ENCODE results near the gene A4GNT.

The A4GNT gene

DNA sequence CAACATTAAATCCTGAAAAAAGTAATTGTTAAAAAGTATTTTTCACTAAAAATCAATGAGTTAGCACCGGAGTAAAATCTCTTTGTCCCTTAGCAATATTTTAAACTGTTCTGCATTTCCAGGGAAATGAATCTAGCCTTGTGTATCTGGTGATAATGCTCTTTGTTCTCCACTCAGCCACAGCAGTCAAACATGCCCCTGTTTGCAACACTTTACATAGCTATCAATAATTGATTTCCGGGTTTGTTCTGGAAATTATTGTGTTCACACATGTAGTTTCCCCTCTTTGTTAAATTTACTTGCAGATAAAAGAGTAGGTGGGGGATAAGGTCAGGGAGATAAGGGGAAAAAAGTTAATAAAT is 3.6 kb upstream of the A4GNT start:
- H3K4me3 ChIP-seq (replicated peaks; ENCODE audit: low read depth, low read length) = no peak overlapping the region
- DNase-seq (ENCODE audit: low read depth) = no peak
- TF ChIP-seq, protein P1, sequence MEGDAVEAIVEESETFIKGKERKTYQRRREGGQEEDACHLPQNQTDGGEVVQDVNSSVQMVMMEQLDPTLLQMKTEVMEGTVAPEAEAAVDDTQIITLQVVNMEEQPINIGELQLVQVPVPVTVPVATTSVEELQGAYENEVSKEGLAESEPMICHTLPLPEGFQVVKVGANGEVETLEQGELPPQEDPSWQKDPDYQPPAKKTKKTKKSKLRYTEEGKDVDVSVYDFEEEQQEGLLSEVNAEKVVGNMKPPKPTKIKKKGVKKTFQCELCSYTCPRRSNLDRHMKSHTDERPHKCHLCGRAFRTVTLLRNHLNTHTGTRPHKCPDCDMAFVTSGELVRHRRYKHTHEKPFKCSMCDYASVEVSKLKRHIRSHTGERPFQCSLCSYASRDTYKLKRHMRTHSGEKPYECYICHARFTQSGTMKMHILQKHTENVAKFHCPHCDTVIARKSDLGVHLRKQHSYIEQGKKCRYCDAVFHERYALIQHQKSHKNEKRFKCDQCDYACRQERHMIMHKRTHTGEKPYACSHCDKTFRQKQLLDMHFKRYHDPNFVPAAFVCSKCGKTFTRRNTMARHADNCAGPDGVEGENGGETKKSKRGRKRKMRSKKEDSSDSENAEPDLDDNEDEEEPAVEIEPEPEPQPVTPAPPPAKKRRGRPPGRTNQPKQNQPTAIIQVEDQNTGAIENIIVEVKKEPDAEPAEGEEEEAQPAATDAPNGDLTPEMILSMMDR (IDR thresholded peaks at IDR 0.05; ENCODE audit: low read length, missing control alignments) = no peak

- TF ChIP-seq, protein P1 (IDR thresholded peaks at IDR 0.05; ENCODE audit: low read length, missing control alignments) = no peak
- H3K4me3 ChIP-seq (replicated peaks; ENCODE audit: low read depth, low read length) = no peak overlapping the region
- no peak for DNase-seq (ENCODE audit: low read depth)
Observed at GRCh38 chr3:138135146-138135832, 3.1 kb upstream of the A4GNT start.

DNA sequence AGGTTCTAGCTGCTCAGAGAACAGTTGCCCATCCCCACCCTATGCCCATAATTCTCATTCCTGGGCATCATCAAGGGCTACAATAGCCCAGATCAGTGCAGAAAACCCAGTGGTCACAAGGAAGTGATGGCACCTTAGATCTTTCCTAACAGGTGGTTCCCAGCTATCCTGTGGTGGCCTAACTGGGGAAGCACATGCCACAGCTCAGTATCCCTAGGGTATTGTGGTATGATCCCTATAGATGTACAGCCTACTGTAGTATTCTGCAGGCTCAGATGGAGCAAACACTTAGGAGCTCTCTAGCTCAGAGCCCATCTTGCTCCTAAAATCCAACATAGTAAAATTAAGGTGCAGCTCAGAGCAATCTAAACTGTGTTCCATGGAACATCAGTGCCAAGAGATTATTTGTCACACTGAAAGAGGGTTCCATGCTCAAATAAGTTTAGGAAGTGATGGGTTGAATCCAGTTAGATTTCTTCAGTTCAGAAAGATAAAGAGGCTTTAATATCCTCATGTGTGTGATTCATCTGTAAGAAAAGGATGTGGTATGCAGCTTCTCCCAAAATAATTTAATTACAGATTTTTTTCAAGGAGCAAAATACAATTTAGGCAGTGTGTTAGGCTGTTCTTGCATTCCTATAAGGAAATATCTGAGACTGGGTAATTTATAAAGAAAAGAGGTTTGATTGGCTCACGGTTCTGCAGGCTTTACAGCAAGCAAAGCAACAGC is 4.4 kb downstream of the A4GNT start:
- no peak for DNase-seq (ENCODE audit: low read depth)
- TF ChIP-seq, protein P1 (IDR thresholded peaks at IDR 0.05; ENCODE audit: low read length, missing control alignments) = no peak
- H3K4me3 ChIP-seq (replicated peaks; ENCODE audit: low read depth, low read length) = no peak overlapping the region

GRCh38 chr3:138125548-138126221 is 6.5 kb downstream of the A4GNT start:
- no peak overlapping the region for H3K4me3 ChIP-seq (replicated peaks; ENCODE audit: low read depth, low read length)

DNA sequence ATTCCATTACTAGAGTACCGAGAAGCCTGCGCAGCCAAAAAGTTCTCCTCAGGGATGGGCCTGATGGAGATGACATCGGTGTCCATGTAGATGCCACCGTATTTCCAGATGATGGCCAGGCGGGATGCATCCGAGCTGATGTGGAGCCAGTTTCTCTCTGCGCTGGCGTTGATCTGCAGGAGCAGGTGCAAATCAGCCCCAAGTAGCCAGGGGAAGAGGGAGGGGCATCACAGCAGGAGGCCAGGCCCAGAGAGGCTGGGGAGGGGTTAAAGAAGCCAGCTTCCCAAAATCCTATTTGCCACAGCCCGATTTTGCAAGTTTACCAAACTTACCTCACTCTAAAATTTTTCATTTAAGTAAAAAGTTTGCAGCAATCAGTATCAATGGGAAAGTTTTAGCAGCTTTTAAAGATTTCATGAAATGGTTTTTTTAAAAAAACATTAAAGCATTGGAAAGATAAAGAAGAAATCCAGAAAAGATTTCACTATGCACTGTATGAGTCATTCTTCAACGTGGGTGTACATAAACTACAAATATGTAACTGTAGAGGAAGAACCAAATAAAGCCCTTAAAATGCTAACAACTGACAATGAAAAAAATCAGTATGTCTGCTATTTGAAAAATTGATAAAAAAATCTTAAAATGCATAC is 7.4 kb downstream of the A4GNT start:
- H3K4me3 ChIP-seq (replicated peaks; ENCODE audit: low read depth, low read length) = no peak overlapping the region
- TF ChIP-seq, protein P1 (IDR thresholded peaks at IDR 0.05; ENCODE audit: low read length, missing control alignments) = no peak
- DNase-seq (ENCODE audit: low read depth) = peak; percentile 66

More at GRCh38 chr3:138125548-138126221, 6.5 kb downstream of the A4GNT start:
- peak; percentile 44 for DNase-seq (ENCODE audit: low read depth)
- TF ChIP-seq, protein P1 (IDR thresholded peaks at IDR 0.05; ENCODE audit: low read length, missing control alignments) = no peak

DNA sequence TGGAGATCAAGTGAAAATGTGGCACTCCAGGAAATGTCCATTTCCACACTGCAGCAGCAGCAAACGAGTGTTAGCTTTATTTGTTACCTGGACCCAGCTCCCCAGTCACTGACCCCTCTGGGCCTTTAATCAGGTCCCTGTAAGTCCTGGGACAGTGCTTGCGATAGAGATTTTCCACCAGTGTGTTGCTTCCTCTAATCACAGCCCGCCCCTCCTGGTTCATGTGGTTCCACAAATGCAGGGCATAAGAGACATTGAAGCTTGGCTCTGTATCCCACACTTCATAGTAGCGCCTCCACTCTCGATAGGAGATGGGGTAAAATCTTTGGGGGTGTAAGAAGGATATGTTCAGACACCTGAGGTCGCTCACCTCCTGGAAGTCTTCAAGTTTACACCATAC is 8.0 kb downstream of the A4GNT start:
- no peak for DNase-seq (ENCODE audit: low read depth)
- no peak overlapping the region for H3K4me3 ChIP-seq (replicated peaks; ENCODE audit: low read depth, low read length)
- TF ChIP-seq, protein P1 (IDR thresholded peaks at IDR 0.05; ENCODE audit: low read length, missing control alignments) = no peak

Data from fibroblast of pulmonary artery (primary cell).